ENCODE data around the gene ALPP.
"Not testable (repeated sequence)": the region's sequence is repeated elsewhere in the genome, so short reads cannot be mapped to it uniquely, and the experiment has no call there.

DNA sequence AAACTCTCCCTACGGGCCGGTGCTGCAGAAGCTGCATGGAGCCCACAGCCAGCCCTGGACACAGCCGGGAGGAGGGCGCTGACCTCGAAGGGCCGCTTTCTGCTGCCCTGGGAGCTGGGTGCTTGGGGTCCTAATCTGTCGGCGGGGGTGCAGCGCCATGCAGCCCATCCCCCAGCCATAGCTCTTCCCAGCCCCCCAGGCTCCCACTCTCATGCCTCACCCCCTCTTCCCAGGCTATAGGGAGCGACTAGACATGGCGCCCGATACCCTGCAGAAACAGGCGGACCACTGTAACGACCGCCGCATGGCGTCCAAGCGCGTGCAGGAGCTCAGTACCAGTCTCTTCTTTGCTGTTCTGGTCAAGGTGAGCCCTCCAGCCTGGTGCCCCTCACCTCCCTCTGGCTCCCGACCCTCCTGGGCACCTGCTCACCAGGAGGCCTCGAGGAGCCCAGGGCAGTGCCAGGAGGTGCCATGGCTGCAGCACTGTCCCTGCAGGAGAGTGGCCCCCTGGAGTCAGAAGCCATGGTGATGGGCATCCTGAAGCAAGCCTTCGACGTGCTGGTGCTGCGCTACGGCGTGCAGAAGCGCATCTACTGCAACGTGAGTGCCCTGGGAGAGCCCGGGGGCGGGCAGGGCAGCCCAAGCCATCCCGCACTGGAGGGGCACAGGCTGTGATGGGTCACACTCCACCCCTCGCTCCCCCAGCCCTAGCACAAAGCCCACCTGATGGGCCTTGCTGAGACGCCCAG is 44.2 kb upstream of the ALPP start:
- not testable (repeated sequence) for TF ChIP-seq POLR2AphosphoS5 (IDR thresholded peaks at IDR 0.05; ENCODE audit: low read depth, low read length); MEF2A (IDR thresholded peaks at IDR 0.05; ENCODE audit: borderline replicate concordance, low read depth); RCOR1 (IDR thresholded peaks at IDR 0.05; ENCODE audit: low read length)
- TF ChIP-seq, protein P1, sequence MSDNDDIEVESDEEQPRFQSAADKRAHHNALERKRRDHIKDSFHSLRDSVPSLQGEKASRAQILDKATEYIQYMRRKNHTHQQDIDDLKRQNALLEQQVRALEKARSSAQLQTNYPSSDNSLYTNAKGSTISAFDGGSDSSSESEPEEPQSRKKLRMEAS (IDR thresholded peaks at IDR 0.05; ENCODE audit: low read depth): not testable (repeated sequence)
- TF ChIP-seq, protein P2, sequence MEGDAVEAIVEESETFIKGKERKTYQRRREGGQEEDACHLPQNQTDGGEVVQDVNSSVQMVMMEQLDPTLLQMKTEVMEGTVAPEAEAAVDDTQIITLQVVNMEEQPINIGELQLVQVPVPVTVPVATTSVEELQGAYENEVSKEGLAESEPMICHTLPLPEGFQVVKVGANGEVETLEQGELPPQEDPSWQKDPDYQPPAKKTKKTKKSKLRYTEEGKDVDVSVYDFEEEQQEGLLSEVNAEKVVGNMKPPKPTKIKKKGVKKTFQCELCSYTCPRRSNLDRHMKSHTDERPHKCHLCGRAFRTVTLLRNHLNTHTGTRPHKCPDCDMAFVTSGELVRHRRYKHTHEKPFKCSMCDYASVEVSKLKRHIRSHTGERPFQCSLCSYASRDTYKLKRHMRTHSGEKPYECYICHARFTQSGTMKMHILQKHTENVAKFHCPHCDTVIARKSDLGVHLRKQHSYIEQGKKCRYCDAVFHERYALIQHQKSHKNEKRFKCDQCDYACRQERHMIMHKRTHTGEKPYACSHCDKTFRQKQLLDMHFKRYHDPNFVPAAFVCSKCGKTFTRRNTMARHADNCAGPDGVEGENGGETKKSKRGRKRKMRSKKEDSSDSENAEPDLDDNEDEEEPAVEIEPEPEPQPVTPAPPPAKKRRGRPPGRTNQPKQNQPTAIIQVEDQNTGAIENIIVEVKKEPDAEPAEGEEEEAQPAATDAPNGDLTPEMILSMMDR (IDR thresholded peaks at IDR 0.05): not testable (repeated sequence)
